D721Med (cell line): ENCODE results near the gene SMIM32.

ENCODE experiments used
- DNase-seq: peaks from one replicate; pipeline ENCODE4 v3.0.0; 2011; ENCODE audit warnings: low spot score; ENCODE audit not compliant: insufficient read length
- FAIRE-seq: peaks from 2 replicates; lab custom pipeline; 2011; peaks lifted over from hg19 to GRCh38; lab: Jason Lieb, UNC
- CTCF ChIP-seq: IDR thresholded peaks from 2 replicates; pipeline ENCODE4 v1.5.1; 2012; ENCODE audit warnings: mild to moderate bottlenecking, control low read depth; ENCODE audit not compliant: insufficient read depth; ENCODE audit errors: missing control alignments

The SMIM32 gene

GRCh38 chr5:136143312-136143711 lies 49.6 kb downstream of the SMIM32 start:
- FAIRE-seq: no peak
- DNase-seq: no peak
- no peak for TF ChIP-seq CTCF

- DNase-seq (no peak), FAIRE-seq (no peak)
- TF ChIP-seq CTCF: no peak
Measured at GRCh38 chr5:136141561-136141960, 51.4 kb downstream of the SMIM32 start.
